Transverse colon (tissue), 4 donors: Measurements from ENCODE around the gene FRMD8. TPM values are rescaled to one million over a fixed set of nuclear protein-coding genes. Genes with fewer than 3 reads are reported as not detected.

ENCODE experiments used
- DNase-seq: peaks from one replicate; pipeline ENCODE4 v3.0.0-alpha.2; 2019
- H3K27ac ChIP-seq, 4 donors: fragments of 200-600 bp; sonication (generic); 2 replicates each; pipeline ENCODE4 v1.5.1; 2016 to 2018; ENCODE audit warnings: inconsistent platforms in 4 of 4
- H3K27me3 ChIP-seq: fragments of 200-600 bp; sonication (generic); 2 replicates; pipeline ENCODE4 v1.5.1; 2017; ENCODE audit warnings: inconsistent platforms
- H3K36me3 ChIP-seq, 4 donors: fragments of 200-600 bp; sonication (generic); 2 replicates each; pipeline ENCODE4 v1.5.1; 2017 to 2019; ENCODE audit warnings: inconsistent platforms in 4 of 4
- H3K4me1 ChIP-seq, 4 donors: fragments of 200-600 bp; sonication (generic); 2 replicates each; pipeline ENCODE4 v1.5.1; 2017 to 2020; ENCODE audit warnings: inconsistent platforms in 4 of 4
- H3K4me3 ChIP-seq, 4 donors: fragments of 200-600 bp; sonication (generic); 1 replicate in 1 of 4; 2 replicates in 3 of 4; pipeline versions ENCODE4 v1.5.1 to v1.6.1; 2017 to 2019; ENCODE audit warnings: inconsistent platforms in 4 of 4
- H3K9me3 ChIP-seq, 2 donors: fragments of 200-600 bp; sonication (generic); 2 replicates each; pipeline ENCODE4 v1.5.1; 2017 to 2019; ENCODE audit warnings: inconsistent platforms in 2 of 2
- EP300 ChIP-seq: sonication (generic); formaldehyde crosslinking; IDR thresholded peaks from one replicate; pipeline ENCODE4 v1.6.1; 2017; ENCODE audit warnings: antibody characterized with exemption, low read depth
- POLR2A ChIP-seq: fragments of 450-650 bp; IDR thresholded peaks from one replicate; pipeline ENCODE4 v1.6.1; 2016; ENCODE audit warnings: antibody characterized with exemption, mild to moderate bottlenecking, moderate library complexity
- POLR2AphosphoS5 ChIP-seq, 3 donors: sonication (generic); formaldehyde crosslinking; IDR thresholded peaks; one replicate each; pipeline ENCODE4 v1.6.1; 2016; ENCODE audit warnings: antibody characterized with exemption in 3 of 3
- WGBS, 2 donors: methylation state at CpG; one replicate each; pipeline ENCODE4 v1.1.5; 2018; ENCODE audit warnings: low coverage in 1 of 2; 5-methylcytosine and 5-hydroxymethylcytosine counted together
- in situ Hi-C, 4 donors: fragments of 200-750 bp; cut with MboI; loops; one replicate each; pipeline versions ENCODE4 v1.15.0 to v1.15.1; 2017; ENCODE audit warnings: low sequenced_read_pairs in 3 of 4, low pct_ligation_motif_present in 1 of 4, low pct_unique_long_range_greater_than_20kb in 1 of 4
- intact Hi-C: fragments of 100-400 bp; cut with DNase I; formaldehyde crosslinking; loops from one replicate; pipeline ENCODE4 v1.15.1; 2023; ENCODE audit warnings: low total_unique reads
- total RNA-seq, 4 donors: library from RNA; depleted of rRNA; stranded (reverse); fragments of >200 nt; gene quantifications; one replicate each; pipeline ENCODE4 v1.1.0, GENCODE V29; 2016
- TF ChIP-seq, protein P1 (sequence below), 5 experiments: fragments of 200-600 bp in 3 of 5; fragments of 450-650 bp in 2 of 5; sonication (generic) in 3 of 5; IDR thresholded peaks; 1 replicate in 2 of 5; 2 replicates in 3 of 5; pipeline ENCODE4 v1.5.1; 2016 to 2017; ENCODE audit warnings: antibody characterized with exemption in 5 of 5, inconsistent platforms in 3 of 5, mild to moderate bottlenecking in 2 of 5, moderate library complexity in 1 of 5

The FRMD8 gene
- total RNA-seq, 4 donors from 2014 or later = 64.3 to 164 (median 128) TPM

DNA sequence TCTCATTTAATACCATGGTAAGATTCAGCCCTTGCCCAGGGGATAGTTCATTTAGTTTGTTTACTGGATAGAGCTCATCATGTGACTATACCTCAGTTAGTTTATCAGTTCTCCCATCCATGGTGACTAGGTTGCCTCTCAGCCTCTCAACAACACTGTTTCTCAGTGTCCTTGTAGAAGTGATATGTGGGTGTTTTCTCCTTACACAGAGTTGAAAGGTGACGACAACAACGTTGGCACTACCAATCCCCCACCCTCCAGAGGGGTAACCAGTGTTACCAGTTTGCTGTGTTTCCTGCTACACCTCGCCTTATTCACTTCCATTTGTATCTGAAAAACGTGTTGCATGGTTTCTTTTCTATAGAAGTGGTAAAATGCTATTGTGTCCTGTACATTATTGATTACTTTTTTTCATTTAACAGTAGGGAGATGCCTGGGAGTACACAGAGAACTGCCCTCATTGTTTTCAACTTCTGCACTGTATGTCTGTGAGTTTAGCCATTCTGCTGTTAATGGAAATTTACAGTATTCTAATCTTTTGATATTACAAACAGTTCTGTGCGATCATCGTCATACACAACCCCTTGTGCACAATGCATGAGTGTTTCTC lies 47.7 kb downstream of the FRMD8 start:
- peak; percentile 16 for TF ChIP-seq POLR2A
- TF ChIP-seq POLR2AphosphoS5 (IDR thresholded peaks at IDR 0.05) = peak; percentile 73 to 86 (median 77)
- TF ChIP-seq, protein P1, sequence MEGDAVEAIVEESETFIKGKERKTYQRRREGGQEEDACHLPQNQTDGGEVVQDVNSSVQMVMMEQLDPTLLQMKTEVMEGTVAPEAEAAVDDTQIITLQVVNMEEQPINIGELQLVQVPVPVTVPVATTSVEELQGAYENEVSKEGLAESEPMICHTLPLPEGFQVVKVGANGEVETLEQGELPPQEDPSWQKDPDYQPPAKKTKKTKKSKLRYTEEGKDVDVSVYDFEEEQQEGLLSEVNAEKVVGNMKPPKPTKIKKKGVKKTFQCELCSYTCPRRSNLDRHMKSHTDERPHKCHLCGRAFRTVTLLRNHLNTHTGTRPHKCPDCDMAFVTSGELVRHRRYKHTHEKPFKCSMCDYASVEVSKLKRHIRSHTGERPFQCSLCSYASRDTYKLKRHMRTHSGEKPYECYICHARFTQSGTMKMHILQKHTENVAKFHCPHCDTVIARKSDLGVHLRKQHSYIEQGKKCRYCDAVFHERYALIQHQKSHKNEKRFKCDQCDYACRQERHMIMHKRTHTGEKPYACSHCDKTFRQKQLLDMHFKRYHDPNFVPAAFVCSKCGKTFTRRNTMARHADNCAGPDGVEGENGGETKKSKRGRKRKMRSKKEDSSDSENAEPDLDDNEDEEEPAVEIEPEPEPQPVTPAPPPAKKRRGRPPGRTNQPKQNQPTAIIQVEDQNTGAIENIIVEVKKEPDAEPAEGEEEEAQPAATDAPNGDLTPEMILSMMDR (IDR thresholded peaks at IDR 0.05) = no peak
- WGBS, 2 donors = 60 to 66% methylated on average over 6 of the region's 6 CpGs
- H3K36me3 ChIP-seq = peaks cover 0 to 47% (median 18%) of the 10 kb centered on the region in 4 donors
- no peaks in the 10 kb centered on the region for H3K27me3 ChIP-seq
- DNase-seq = peak; percentile 8
- H3K4me1 ChIP-seq = peaks cover 15 to 91% (median 38%) of the 10 kb centered on the region in 4 donors
- H3K27ac ChIP-seq = peak overlapping the region; percentile 24 to 100 (median 70)
- H3K4me3 ChIP-seq = no peak overlapping the region
- no peaks in the 10 kb centered on the region for H3K9me3 ChIP-seq
- intact Hi-C loops = no loop called here
- in situ Hi-C loops = no loop called here

DNA sequence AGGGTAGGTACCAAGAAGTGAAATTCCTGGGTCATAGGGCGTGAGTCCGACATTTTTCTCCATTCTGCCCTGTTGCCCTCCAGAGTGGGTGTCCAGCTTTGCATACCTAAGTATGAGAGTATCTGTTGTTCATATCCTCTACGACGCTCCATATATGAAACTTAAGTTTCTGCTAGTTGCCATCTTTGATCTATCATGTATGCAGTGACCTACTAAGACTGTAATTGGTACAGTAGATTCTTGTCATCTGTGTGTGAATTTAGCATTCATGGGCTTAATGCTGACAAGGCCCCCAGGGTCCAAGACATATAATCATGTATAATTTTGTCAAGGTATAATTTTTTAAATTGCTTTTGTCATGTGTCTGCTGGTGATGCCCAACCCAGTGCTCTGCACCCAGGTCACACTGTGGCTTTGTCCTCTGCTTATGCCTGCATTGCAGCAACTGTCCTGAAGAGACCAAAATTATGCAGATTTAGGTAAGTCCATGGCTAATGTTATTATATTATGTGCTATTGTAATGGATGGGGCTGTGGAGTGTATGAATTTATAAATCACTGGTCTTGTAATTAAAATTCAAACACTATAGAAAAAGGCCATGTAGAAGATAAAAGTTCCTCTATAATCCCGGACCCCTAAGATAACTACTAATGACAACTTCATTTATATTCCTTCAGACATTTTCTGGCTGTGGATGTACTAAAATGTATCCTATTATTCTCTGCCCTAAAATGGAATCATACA lies 48.4 kb downstream of the FRMD8 start:
- WGBS, 2 donors = 82 to 90% methylated on average over 5 of the region's 5 CpGs
- no peaks in the 10 kb centered on the region for H3K9me3 ChIP-seq
- TF ChIP-seq POLR2AphosphoS5 (IDR thresholded peaks at IDR 0.05) (peak; percentile 42 to 79 (median 61)), EP300 (no peak), POLR2A (peak; percentile 6)
- TF ChIP-seq, protein P1 (IDR thresholded peaks at IDR 0.05) = no peak
- DNase-seq = peak; percentile 7
- peaks cover 15 to 89% (median 38%) of the 10 kb centered on the region in 4 donors for H3K4me1 ChIP-seq
- H3K4me3 ChIP-seq = no peak overlapping the region
- in situ Hi-C loops = no loop called here
- H3K27me3 ChIP-seq = no peaks in the 10 kb centered on the region
- H3K36me3 ChIP-seq = peaks cover 0 to 48% (median 18%) of the 10 kb centered on the region in 4 donors
- intact Hi-C loops = loop anchor here (1.0 kb wide), 1 partner anchor 25 kb away; no protein-coding TSS in a partner anchor
- H3K27ac ChIP-seq = peak overlapping the region; percentile 24 to 100 (median 70)

DNA sequence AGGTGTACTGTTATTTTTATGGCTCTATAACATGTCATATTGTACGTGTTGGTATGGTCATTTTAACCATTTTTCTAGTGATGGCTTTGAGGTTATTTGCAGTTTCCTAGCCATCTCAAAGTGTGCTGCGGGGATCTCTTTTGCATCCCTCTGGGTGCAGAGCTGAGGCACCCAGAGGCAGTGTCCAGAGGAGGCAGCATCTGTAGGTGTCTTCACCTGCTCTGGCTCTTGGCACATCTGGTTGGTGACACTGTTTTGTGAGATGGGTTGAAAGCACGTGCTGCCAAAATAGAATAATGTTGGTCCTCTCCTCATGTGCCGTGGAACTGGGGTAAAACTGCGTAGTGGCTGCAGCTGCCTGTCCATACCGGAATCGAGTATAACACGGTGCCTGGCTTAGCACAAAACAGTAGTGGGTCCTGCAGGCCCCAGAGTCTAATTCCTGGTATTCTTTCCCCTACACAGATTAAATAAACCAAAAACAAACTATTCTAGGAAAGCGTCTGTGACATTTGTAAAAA lies 49.0 kb downstream of the FRMD8 start:
- WGBS, 2 donors = 84 to 86% methylated on average over 1 to 9 of the region's 9 CpGs
- no peaks in the 10 kb centered on the region for H3K27me3 ChIP-seq

DNA sequence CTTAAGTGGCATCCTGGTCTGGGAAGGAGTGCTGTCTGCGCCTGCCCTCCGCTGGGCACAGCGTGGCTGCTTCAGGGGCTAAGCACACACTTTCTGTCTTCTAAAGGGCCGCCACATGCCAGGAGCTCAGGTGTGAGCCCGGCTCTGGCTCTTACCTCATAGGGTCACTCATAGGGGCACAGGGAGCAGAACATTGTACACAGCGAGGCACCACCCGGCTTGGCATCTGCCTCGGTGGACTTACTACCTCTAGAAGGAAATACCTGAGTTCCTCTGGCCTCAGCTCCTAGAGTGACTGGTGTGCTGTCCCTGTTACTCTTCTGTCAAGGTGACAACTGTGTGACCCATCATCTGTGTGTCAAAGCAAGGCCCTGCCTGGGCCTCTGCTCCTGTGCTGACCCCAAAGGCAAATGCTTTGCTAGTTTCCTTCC lies 49.6 kb downstream of the FRMD8 start:
- DNase-seq = peak; percentile 40
- 90% methylated on average over 8 of the region's 8 CpGs; no CpG with 5 or more reads in 1 of the 2 donors for WGBS, 2 donors
- intact Hi-C loops = loop anchor here (1.0 kb wide), 1 partner anchor 26 kb away; no protein-coding TSS in a partner anchor
- TF ChIP-seq POLR2A (peak; percentile 47), POLR2AphosphoS5 (IDR thresholded peaks at IDR 0.05) (peak in 1 of 3 donors; percentile 17), EP300 (no peak)
- TF ChIP-seq, protein P1 (IDR thresholded peaks at IDR 0.05) = no peak
- Histone ChIP-seq H3K4me3 (no peak overlapping the region), H3K36me3 (peaks cover 0 to 48% (median 18%) of the 10 kb centered on the region in 4 donors), H3K27ac (peak overlapping the region; percentile 13 to 100 (median 73)), H3K9me3 (no peaks in the 10 kb centered on the region), H3K27me3 (no peaks in the 10 kb centered on the region), H3K4me1 (peaks cover 15 to 87% (median 30%) of the 10 kb centered on the region in 4 donors)
- in situ Hi-C loops = no loop called here

More for the DNA sequence above, 49.0 kb downstream of the FRMD8 start:
- Histone ChIP-seq H3K4me3 (no peak overlapping the region), H3K36me3 (peaks cover 0 to 48% (median 18%) of the 10 kb centered on the region in 4 donors), H3K9me3 (no peaks in the 10 kb centered on the region), H3K4me1 (peaks cover 15 to 89% (median 32%) of the 10 kb centered on the region in 4 donors), H3K27ac (peak overlapping the region; percentile 13 to 100 (median 73))
- intact Hi-C loops = loop anchor here (1.0 kb wide), 1 partner anchor 25 kb away; no protein-coding TSS in a partner anchor
- TF ChIP-seq EP300 (no peak), POLR2AphosphoS5 (IDR thresholded peaks at IDR 0.05) (peak; percentile 51 to 70 (median 60))
- peak; percentile 23 for DNase-seq
- in situ Hi-C loops = no loop called here
